ENCODE data around the gene LSM6. TPM values are rescaled to one million over a fixed set of nuclear protein-coding genes. Genes with fewer than 3 reads are reported as not detected.

Gene LSM6
- total RNA-seq, 1 experiment from 2014 or later: 76.3 TPM

DNA sequence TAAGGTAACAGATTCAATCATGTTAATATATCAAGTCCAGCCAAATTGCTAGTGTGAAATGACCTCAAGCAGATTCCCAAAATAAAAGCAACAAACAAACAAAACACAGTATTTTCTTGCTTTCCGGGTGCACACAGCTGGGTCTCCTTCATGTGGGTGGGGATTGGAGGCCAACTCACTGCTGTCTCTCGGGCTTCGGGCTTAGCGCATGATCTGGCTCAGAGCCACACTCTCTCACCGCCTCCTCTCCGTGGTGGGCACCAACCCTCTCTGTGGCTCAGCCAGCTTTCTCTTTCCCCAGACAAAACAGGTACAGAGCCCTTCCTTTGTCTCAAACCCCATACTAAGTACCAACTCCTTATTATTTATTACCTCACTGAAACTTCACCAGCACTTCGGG, 35.9 kb downstream of the LSM6 start:
- no peak for ATAC-seq
- H3K79me2 ChIP-seq (ENCODE audit: low read length): no peaks in the 10 kb centered on the region
- H3K4me2 ChIP-seq (ENCODE audit: low read length): no peak overlapping the region
- H3K9me2 ChIP-seq (replicated peaks; ENCODE audit: low read length): no peaks in the 10 kb centered on the region
- no peak for DNase-seq
- peaks cover 3% of the 10 kb centered on the region; the same call in 1 of the 2 replicates for H3K4me1 ChIP-seq (ENCODE audit: insufficient read depth, low read length)
- intact Hi-C loops (cut with micrococcal nuclease): no loop called here
- no peaks in the 10 kb centered on the region for H3K9me3 ChIP-seq (ENCODE audit: low read length)
- CTCF ChIA-PET: no interaction called here
- POLR2A ChIA-PET (ENCODE audit: unreplicated experiment): no interaction called here
- no peak overlapping the region for H2AFZ ChIP-seq (ENCODE audit: low read length)
- no peaks in the 10 kb centered on the region for H3F3A ChIP-seq (ENCODE audit: low read length, unreplicated experiment)
- H3K27ac ChIP-seq (ENCODE audit: low read length): no peak overlapping the region
- H3K4me3 ChIP-seq (ENCODE audit: low read length): no peak overlapping the region
- H3K36me3 ChIP-seq (ENCODE audit: low read depth, low read length): no peaks in the 10 kb centered on the region
- no peak overlapping the region for H3K9ac ChIP-seq (ENCODE audit: low read length)
- BruUV-seq (replicated peaks): no TSS peak
- H4K20me1 ChIP-seq (ENCODE audit: low read length): no peaks in the 10 kb centered on the region
- peaks cover 6% of the 10 kb centered on the region; the same call in 1 of the 2 replicates for H3K27me3 ChIP-seq (ENCODE audit: low read length)
- TF ChIP-seq EZH2phosphoT487 (IDR thresholded peaks at IDR 0.05; ENCODE audit: borderline replicate concordance, low read length) (no peak), CTCF (conservative IDR thresholded peaks at IDR 0.05; ENCODE audit: low read depth, low read length) (no peak)

GRCh38 chr4:146212781-146213180, 37.3 kb downstream of the LSM6 start:
- H3F3A ChIP-seq (ENCODE audit: low read length, unreplicated experiment): no peaks in the 10 kb centered on the region
- no peaks in the 10 kb centered on the region for H3K9me3 ChIP-seq (ENCODE audit: low read length)
- 0 out of 2 replicates have a peak overlapping the region, but pooled peaks have one; percentile 21 for H2AFZ ChIP-seq (ENCODE audit: low read length)
- H4K20me1 ChIP-seq (ENCODE audit: low read length): no peaks in the 10 kb centered on the region
- H3K9ac ChIP-seq (ENCODE audit: low read length): no peak overlapping the region
- DNase-seq: peak; percentile 65
- no peaks in the 10 kb centered on the region for H3K9me2 ChIP-seq (replicated peaks; ENCODE audit: low read length)
- no peaks in the 10 kb centered on the region for H3K79me2 ChIP-seq (ENCODE audit: low read length)
- no peak overlapping the region for H3K4me3 ChIP-seq (ENCODE audit: low read length)
- TF ChIP-seq CTCF (conservative IDR thresholded peaks at IDR 0.05; ENCODE audit: low read depth, low read length) (no peak), EZH2phosphoT487 (IDR thresholded peaks at IDR 0.05; ENCODE audit: borderline replicate concordance, low read length) (no peak), EZH2 (IDR thresholded peaks at IDR 0.05; ENCODE audit: low read length, unreplicated experiment) (no peak)
- peaks cover 3% of the 10 kb centered on the region; the same call in 1 of the 2 replicates for H3K4me1 ChIP-seq (ENCODE audit: insufficient read depth, low read length)
- H3K36me3 ChIP-seq (ENCODE audit: low read depth, low read length): no peaks in the 10 kb centered on the region
- CTCF ChIA-PET: no interaction called here
- BruUV-seq (replicated peaks): no TSS peak
- intact Hi-C loops (cut with micrococcal nuclease): no loop called here
- no peak overlapping the region for H3K27ac ChIP-seq (ENCODE audit: low read length)
- peak; percentile 99 for ATAC-seq
- POLR2A ChIA-PET (ENCODE audit: unreplicated experiment): no interaction called here
- H3K4me2 ChIP-seq (ENCODE audit: low read length): no peak overlapping the region
- peaks cover 6% of the 10 kb centered on the region; the same call in 1 of the 2 replicates for H3K27me3 ChIP-seq (ENCODE audit: low read length)

DNA sequence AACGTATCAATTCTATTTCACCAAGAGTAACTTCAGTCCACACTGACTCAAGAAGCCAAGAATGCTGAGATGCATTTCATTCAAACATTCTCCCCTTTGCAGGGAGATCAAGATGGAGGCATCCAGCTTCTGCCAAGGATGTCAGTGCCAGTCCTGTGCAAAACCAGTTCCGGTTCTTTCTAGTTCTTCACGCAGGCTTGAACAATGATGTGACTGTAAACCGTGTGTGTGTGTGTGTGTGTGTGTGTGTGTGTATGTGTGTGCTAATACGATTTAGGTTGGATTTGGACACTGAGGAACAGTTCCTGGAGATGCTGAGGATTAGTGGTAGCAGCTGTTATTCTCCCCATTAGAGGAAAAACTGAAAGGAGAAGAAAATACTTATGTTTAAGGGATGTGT, 38.7 kb downstream of the LSM6 start, which contains the start of gene REELD1:
REELD1 (plus strand) TSS at position 301 of the 400 bp plus-strand sequence. CDS start 2,415 bp downstream, outside the sequence.
- intact Hi-C loops (cut with micrococcal nuclease): no loop called here
- POLR2A ChIA-PET (ENCODE audit: unreplicated experiment): no interaction called here

More for the DNA sequence above, 38.7 kb downstream of the LSM6 start, which contains the start of gene REELD1:
- no peak for DNase-seq
- no peak within 1 kb of the TSS for H3K9ac ChIP-seq (ENCODE audit: low read length)
- no TSS peak for BruUV-seq (replicated peaks)
- no peaks in the 10 kb centered on the region for H3K9me3 ChIP-seq (ENCODE audit: low read length)
- peaks cover 3% of the 10 kb centered on the region; the same call in 1 of the 2 replicates for H3K4me1 ChIP-seq (ENCODE audit: insufficient read depth, low read length)
- no peak for ATAC-seq
- TF ChIP-seq EZH2phosphoT487 (IDR thresholded peaks at IDR 0.05; ENCODE audit: borderline replicate concordance, low read length) (no peak), CTCF (conservative IDR thresholded peaks at IDR 0.05; ENCODE audit: low read depth, low read length) (no peak), EZH2 (IDR thresholded peaks at IDR 0.05; ENCODE audit: low read length, unreplicated experiment) (no peak)
- no peak within 1 kb of the TSS for H3K4me2 ChIP-seq (ENCODE audit: low read length)
- no peak within 1 kb of the TSS for H3K4me3 ChIP-seq (ENCODE audit: low read length)
- H3K36me3 ChIP-seq (ENCODE audit: low read depth, low read length): no peaks in the 10 kb centered on the region
- H3K27me3 ChIP-seq (ENCODE audit: low read length): peaks cover 5% of the 10 kb centered on the region; the same call in 1 of the 2 replicates
- H3K9me2 ChIP-seq (replicated peaks; ENCODE audit: low read length): no peaks in the 10 kb centered on the region
- no peaks in the 10 kb centered on the region for H3K79me2 ChIP-seq (ENCODE audit: low read length)
- H3F3A ChIP-seq (ENCODE audit: low read length, unreplicated experiment): no peaks in the 10 kb centered on the region
- no peaks in the 10 kb centered on the region for H4K20me1 ChIP-seq (ENCODE audit: low read length)
- H2AFZ ChIP-seq (ENCODE audit: low read length): no peak within 1 kb of the TSS
- no peak within 1 kb of the TSS for H3K27ac ChIP-seq (ENCODE audit: low read length)
- CTCF ChIA-PET: no interaction called here
